Measurements from ENCODE around the gene TMEM50B. TPM values are rescaled to one million over a fixed set of nuclear protein-coding genes. Genes with fewer than 3 reads are reported as not detected.
A peak's percentile ranks its signal among the peaks of the same experiment; 100 is the strongest.

The TMEM50B gene
- total and polyA plus RNA-seq, 2 experiments from 2014 or later, result 25.1 to 26.1 TPM

- H3K27ac ChIP-seq (ENCODE audit: low read depth), result no peak overlapping the region
- H3K9me2 ChIP-seq (ENCODE audit: insufficient read depth), result no peaks in the 10 kb centered on the region
- H3K27me3 ChIP-seq (ENCODE audit: insufficient read depth), result no peaks in the 10 kb centered on the region
- H3K4me3 Mint-ChIP-seq, result no peak overlapping the region
- no peak overlapping the region for H3K4me3 ChIP-seq
- no peak overlapping the region for H3K27ac Mint-ChIP-seq
- peaks cover 15% of the 10 kb centered on the region for H3K4me1 Mint-ChIP-seq
- no peak overlapping the region for H3K4me2 ChIP-seq
- H3K79me2 ChIP-seq (replicated peaks; ENCODE audit: insufficient read depth), result peaks cover 74% of the 10 kb centered on the region
- peaks cover 19% of the 10 kb centered on the region for H4K20me1 ChIP-seq (replicated peaks; ENCODE audit: insufficient read depth)
- TF ChIP-seq NANOG (IDR thresholded peaks at IDR 0.05; ENCODE audit: borderline replicate concordance) (no peak), STAT1 (IDR thresholded peaks at IDR 0.05; ENCODE audit: unreplicated experiment) (no peak), ZNF331 (CRISPR knock-in tag; IDR thresholded peaks at IDR 0.05; ENCODE audit: low read depth) (no peak), CREB1 (CRISPR knock-in tag; IDR thresholded peaks at IDR 0.05; ENCODE audit: low read depth) (no peak), ZNF114 (CRISPR knock-in tag; IDR thresholded peaks at IDR 0.05) (no peak), POLR2AphosphoS5 (IDR thresholded peaks at IDR 0.05; ENCODE audit: low read depth) (no peak), CTCF (conservative IDR thresholded peaks at IDR 0.05; ENCODE audit: low read depth in 2 of 2) (no peak), EZH2 (IDR thresholded peaks at IDR 0.05; ENCODE audit: low read depth, unreplicated experiment) (no peak), JUNB (IDR thresholded peaks at IDR 0.05; ENCODE audit: unreplicated experiment) (no peak), EZH2phosphoT487 (IDR thresholded peaks at IDR 0.05; ENCODE audit: unreplicated experiment) (no peak)
- TF ChIP-seq, protein P1, sequence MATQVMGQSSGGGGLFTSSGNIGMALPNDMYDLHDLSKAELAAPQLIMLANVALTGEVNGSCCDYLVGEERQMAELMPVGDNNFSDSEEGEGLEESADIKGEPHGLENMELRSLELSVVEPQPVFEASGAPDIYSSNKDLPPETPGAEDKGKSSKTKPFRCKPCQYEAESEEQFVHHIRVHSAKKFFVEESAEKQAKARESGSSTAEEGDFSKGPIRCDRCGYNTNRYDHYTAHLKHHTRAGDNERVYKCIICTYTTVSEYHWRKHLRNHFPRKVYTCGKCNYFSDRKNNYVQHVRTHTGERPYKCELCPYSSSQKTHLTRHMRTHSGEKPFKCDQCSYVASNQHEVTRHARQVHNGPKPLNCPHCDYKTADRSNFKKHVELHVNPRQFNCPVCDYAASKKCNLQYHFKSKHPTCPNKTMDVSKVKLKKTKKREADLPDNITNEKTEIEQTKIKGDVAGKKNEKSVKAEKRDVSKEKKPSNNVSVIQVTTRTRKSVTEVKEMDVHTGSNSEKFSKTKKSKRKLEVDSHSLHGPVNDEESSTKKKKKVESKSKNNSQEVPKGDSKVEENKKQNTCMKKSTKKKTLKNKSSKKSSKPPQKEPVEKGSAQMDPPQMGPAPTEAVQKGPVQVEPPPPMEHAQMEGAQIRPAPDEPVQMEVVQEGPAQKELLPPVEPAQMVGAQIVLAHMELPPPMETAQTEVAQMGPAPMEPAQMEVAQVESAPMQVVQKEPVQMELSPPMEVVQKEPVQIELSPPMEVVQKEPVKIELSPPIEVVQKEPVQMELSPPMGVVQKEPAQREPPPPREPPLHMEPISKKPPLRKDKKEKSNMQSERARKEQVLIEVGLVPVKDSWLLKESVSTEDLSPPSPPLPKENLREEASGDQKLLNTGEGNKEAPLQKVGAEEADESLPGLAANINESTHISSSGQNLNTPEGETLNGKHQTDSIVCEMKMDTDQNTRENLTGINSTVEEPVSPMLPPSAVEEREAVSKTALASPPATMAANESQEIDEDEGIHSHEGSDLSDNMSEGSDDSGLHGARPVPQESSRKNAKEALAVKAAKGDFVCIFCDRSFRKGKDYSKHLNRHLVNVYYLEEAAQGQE (IDR thresholded peaks at IDR 0.05; ENCODE audit: unreplicated experiment), result no peak
- TF ChIP-seq, protein P2, sequence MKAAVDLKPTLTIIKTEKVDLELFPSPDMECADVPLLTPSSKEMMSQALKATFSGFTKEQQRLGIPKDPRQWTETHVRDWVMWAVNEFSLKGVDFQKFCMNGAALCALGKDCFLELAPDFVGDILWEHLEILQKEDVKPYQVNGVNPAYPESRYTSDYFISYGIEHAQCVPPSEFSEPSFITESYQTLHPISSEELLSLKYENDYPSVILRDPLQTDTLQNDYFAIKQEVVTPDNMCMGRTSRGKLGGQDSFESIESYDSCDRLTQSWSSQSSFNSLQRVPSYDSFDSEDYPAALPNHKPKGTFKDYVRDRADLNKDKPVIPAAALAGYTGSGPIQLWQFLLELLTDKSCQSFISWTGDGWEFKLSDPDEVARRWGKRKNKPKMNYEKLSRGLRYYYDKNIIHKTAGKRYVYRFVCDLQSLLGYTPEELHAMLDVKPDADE (IDR thresholded peaks at IDR 0.05), result no peak
- TF ChIP-seq, protein P3, sequence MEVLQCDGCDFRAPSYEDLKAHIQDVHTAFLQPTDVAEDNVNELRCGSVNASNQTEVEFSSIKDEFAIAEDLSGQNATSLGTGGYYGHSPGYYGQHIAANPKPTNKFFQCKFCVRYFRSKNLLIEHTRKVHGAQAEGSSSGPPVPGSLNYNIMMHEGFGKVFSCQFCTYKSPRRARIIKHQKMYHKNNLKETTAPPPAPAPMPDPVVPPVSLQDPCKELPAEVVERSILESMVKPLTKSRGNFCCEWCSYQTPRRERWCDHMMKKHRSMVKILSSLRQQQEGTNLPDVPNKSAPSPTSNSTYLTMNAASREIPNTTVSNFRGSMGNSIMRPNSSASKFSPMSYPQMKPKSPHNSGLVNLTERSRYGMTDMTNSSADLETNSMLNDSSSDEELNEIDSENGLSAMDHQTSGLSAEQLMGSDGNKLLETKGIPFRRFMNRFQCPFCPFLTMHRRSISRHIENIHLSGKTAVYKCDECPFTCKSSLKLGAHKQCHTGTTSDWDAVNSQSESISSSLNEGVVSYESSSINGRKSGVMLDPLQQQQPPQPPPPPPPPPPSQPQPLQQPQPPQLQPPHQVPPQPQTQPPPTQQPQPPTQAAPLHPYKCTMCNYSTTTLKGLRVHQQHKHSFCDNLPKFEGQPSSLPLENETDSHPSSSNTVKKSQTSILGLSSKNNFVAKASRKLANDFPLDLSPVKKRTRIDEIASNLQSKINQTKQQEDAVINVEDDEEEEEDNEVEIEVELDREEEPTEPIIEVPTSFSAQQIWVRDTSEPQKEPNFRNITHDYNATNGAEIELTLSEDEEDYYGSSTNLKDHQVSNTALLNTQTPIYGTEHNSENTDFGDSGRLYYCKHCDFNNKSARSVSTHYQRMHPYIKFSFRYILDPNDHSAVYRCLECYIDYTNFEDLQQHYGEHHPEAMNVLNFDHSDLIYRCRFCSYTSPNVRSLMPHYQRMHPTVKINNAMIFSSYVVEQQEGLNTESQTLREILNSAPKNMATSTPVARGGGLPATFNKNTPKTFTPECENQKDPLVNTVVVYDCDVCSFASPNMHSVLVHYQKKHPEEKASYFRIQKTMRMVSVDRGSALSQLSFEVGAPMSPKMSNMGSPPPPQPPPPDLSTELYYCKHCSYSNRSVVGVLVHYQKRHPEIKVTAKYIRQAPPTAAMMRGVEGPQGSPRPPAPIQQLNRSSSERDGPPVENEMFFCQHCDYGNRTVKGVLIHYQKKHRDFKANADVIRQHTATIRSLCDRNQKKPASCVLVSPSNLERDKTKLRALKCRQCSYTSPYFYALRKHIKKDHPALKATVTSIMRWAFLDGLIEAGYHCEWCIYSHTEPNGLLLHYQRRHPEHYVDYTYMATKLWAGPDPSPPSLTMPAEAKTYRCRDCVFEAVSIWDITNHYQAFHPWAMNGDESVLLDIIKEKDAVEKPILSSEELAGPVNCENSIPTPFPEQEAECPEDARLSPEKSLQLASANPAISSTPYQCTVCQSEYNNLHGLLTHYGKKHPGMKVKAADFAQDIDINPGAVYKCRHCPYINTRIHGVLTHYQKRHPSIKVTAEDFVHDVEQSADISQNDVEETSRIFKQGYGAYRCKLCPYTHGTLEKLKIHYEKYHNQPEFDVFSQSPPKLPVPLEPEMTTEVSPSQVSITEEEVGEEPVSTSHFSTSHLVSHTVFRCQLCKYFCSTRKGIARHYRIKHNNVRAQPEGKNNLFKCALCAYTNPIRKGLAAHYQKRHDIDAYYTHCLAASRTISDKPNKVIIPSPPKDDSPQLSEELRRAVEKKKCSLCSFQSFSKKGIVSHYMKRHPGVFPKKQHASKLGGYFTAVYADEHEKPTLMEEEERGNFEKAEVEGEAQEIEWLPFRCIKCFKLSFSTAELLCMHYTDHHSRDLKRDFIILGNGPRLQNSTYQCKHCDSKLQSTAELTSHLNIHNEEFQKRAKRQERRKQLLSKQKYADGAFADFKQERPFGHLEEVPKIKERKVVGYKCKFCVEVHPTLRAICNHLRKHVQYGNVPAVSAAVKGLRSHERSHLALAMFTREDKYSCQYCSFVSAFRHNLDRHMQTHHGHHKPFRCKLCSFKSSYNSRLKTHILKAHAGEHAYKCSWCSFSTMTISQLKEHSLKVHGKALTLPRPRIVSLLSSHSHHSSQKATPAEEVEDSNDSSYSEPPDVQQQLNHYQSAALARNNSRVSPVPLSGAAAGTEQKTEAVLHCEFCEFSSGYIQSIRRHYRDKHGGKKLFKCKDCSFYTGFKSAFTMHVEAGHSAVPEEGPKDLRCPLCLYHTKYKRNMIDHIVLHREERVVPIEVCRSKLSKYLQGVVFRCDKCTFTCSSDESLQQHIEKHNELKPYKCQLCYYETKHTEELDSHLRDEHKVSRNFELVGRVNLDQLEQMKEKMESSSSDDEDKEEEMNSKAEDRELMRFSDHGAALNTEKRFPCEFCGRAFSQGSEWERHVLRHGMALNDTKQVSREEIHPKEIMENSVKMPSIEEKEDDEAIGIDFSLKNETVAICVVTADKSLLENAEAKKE (CRISPR knock-in tag; IDR thresholded peaks at IDR 0.05), result no peak
- peaks cover 28% of the 10 kb centered on the region for H3K36me3 Mint-ChIP-seq (ENCODE audit: low read depth)
- H2AFZ ChIP-seq, result no peak overlapping the region
- ATAC-seq (peak; percentile 20; the same call in 2 of the 3 replicates), DNase-seq (ENCODE audit: low spot score) (no peak)
- H3K4me1 ChIP-seq (ENCODE audit: insufficient read depth), result peaks cover 11% of the 10 kb centered on the region
- no peaks in the 10 kb centered on the region; the same call in 2 of the 3 replicates for H3K9me3 Mint-ChIP-seq
- peaks cover 8% of the 10 kb centered on the region; the same call in 1 of the 2 replicates for H3F3A ChIP-seq (replicated peaks; ENCODE audit: low read depth)
- H3K27me3 Mint-ChIP-seq (ENCODE audit: insufficient read depth, low read depth, poor library complexity), result peaks cover 4% of the 10 kb centered on the region
- H3K36me3 ChIP-seq (ENCODE audit: insufficient read depth), result peaks cover 5% of the 10 kb centered on the region; the same call in 1 of the 2 replicates
These were observed 65.7 kb downstream of the TMEM50B start for GRCh38 chr21:33414068-33414467.

All from GM23338 (cell line).